DMS79 (cell line): ENCODE data around the gene TTLL3.
"Not testable (repeated sequence)": the region's sequence is repeated elsewhere in the genome, so short reads cannot be mapped to it uniquely, and the experiment has no call there.

Experiments used
- DNase-seq: peaks from one replicate; lab custom pipeline; 2025; lab: John Stamatoyannopoulos, UW

TTLL3 gene

DNA sequence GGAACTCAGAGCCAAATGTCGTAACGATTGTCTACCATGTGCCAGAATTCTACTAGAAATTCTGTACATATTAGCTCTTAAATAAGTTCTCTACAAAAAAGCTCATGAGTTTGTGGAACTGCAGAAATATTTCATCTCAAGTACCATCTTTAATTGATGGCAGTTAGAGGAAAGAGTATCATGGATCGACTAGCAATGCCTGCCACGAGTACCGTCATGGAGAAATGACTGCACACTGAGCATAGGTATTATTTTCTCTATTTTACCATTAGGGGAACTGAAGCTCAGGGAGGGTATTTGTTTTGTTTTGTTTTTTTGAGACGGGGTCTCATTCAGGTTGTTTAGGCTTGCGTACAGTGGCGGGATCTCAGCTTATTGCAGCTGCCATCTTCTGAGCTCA, 31.0 kb downstream of the TTLL3 start:
- no peak for DNase-seq

DNA sequence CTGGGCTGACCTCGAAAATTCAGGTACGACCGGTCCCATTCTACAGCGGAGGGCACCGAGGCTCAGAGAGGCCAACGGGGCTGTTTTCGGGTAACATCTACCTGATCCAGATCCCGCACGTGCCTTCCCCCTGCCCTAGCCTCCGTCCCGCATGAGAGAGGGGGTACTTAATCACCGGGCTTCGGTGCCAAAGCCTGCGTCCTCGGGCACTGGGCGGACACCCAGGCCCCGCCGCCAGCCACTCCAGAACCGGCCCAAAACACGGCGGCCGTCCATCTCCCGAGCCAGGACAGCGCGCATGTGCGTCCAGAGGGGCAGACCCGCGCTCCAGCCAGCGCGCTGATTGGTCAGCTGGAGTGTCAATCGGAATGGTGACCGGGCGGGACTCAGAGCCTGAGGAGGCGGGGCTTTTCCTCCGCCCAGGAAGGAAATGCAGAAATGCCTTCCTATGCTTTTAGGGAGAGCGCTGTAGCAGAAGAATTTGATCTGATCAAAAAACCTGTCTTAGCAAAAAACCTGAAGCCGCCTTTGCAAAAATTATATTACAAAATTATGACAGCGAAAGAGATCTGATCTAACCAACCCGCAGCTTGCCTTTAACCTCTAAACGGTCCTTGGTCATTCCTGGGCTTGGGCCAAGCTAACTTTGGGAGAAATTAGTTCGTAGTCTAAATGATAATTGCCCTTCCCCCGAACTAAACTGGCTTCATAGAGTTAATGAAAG, 33.8 kb downstream of the TTLL3 start, which contains the start of gene RPUSD3:
TSS of gene RPUSD3 (minus strand) at position 294 of the 724 bp plus-strand sequence. CDS start at position 276, 18 bp downstream.
- DNase-seq: peak; percentile 52

DNA sequence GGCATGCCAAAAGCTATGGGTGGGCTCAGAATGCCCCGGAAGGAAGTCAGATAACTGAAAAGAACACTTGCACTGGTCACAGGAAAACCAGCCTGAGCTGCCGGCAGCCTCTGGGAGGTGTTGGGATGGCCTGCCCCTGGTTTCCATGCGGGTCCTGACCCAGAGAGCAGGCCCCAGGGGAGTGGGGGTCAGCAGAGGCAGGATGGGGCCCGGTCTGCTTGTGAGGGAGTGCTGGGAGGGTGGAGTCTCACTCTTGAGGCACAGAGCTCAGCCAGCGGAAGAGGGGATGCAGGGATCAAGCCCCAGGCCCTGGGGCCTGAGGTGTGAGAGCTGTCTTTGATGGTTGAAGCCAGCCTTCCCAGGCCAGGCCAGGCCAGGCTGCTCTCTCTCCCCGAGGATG, 36.2 kb downstream of the TTLL3 start:
- DNase-seq: no peak

DNA sequence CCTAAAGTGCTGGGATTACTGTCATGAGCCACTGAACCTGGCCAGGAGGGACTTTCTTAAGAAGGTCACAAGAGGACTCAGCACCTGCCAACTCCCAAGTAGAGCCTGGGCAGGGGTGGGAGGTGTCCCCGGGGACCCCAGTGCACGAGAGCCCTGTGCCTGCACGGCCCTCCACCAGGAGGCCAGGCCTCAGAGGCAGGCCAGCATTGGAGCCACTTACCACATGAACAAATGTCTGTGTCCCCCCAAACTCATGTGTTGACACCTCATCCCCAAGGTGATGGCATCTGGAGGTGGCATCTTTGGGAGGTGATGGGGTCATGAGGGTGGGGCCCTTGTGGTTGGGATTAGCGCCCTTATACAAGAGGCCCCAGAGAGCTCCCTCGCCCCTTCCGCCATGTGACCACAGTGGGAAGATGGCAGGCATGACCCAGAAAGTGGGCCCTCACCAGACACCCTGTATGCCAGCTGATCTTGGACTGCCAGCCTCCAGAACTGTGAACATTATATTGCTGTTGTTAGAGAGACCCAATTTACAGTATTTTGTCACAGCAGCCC, 36.9 kb downstream of the TTLL3 start:
- no peak for DNase-seq

DNA sequence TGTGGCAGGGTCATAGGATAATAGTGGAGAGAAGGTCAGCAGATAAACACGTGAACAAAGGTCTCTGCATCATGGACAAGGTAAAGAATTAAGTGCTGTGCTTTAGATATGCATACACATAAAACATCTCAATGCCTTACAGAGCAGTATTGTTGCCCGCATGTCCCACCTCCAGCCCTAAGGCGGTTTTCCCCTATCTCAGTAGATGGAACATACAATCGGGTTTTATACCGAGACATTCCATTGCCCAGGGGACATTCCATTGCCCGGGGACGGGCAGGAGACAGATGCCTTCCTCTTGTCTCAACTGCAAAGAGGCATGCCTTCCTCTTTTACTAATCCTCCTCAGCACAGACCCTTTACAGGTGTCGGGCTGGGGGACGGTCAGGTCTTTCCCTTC, 37.8 kb downstream of the TTLL3 start:
- not testable (repeated sequence) for DNase-seq

DNA sequence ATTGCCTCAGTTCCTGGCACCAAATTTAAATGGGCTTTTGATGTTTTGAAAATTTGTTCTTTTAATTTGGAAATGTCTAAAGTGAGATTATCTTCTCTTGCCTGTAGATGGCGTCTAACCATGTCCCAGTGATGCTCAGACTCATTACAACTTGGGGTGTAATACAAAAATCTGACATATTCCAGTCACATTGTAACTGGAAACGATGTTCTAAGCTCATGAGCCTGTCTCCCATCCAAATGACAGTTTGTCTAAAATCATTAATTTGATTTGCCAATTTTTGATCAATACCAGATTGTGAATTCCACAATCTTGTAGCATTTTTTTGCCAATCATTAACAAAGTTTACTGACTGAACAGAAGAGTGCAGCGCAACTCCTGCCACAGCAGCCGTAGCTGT, 38.8 kb downstream of the TTLL3 start:
- DNase-seq: not testable (repeated sequence)

DNA sequence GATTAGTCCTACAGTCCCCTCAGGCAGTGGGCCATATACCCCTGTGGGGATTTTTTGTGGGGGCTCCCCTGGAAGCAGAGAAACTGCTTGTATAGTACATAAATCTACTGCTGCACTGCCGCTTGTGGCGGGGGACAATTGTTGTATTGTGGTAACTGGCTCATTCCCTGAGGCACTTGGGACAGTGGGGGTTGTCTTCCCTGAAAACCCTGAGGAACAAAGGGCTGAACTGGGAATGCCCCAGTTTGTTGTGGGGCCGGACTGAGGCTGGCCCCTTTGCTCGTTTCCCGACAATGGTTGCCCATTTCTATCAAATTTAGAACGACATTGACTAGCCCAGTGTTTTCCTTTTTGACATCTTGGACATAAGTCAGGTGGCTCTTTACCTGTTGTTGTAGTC, 41.3 kb downstream of the TTLL3 start:
- not testable (repeated sequence) for DNase-seq

DNA sequence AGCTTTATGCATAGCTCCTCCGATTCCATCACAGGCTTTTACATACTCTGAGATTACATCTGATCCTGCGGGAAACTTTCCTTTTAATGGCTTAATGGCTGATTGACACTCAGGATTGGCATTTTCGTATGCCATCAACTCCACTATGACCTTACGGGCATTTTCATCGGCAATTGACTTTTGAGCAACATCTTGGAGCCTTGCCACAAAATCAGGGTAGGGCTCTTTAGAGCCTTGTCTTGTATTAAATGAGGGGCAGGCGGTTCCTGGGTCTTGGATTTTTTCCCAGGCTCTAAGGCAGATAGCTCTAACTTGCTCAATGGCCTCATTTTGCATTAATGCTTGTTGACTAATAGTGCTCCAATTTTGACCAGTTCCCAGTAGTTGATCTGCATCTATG, 41.9 kb downstream of the TTLL3 start:
- DNase-seq: not testable (repeated sequence)

DNA sequence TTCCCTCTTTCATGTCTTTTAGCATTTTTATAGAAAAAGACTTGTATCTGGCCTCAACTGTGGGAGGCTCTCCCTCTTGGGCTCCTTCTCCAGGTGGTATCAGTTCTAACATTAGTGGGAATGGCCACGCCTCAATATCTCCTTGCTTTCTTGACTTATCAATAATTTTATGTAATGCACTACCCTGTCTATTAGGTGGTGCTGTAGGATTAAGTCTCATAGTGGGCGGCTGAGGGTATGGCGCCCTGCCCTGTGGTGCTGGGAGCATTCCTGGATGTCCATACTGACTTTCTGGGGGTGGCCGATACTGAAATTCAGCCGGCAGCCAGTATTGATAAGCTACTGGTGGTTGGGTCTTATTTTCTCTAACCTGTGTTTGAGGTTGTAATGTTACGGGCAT, 42.5 kb downstream of the TTLL3 start:
- no peak for DNase-seq

DNA sequence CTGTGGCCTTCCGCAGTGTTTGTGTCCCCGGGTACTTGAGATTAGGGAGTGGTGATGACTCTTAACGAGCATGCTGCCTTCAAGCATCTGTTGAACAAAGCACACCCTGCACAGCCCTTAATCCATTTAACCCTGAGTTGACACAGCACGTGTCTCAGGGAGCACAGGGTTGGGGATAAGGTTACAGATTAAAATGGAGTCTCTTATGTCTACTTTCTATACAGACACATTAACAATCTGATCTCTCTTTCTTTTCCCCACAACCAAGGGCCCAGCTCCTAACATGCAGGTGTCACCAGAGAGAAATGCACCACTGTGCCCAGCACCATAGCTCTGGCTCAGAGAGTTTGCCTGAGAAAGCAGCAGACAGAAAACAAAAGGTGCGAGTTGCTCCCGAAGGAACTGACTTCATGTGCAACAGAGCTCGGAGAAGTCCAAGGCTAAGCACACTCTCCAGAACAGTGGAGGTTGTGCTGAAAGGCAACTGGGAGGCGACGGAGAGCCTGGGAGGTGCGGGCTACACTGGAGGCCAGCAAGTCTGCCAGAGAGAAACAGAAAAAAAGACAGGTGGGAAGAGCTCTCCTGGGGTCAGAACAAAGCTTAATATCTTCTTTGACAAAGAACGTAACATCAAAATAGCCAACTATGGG, 44.4 kb downstream of the TTLL3 start:
- DNase-seq: peak; percentile 3

DNA sequence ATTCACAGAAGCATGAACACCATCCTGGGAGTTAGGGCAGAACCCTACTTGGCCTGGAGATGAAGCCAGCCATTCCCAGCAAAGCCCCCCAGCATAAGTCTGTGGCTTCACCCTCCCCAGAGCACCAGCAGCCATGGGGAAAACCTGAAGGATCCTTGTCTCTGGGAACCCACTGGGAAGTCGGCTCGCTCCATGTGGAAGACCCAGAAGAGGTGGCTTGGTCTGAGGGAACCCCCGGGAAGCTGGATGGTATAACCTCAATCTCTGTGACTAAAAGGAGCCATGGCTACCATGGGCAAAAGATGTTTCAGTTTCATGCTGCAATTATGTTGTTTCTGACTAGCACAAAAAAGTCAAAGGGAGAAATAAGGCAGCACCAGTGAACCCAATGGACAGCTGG, 45.5 kb downstream of the TTLL3 start:
- DNase-seq: no peak

DNA sequence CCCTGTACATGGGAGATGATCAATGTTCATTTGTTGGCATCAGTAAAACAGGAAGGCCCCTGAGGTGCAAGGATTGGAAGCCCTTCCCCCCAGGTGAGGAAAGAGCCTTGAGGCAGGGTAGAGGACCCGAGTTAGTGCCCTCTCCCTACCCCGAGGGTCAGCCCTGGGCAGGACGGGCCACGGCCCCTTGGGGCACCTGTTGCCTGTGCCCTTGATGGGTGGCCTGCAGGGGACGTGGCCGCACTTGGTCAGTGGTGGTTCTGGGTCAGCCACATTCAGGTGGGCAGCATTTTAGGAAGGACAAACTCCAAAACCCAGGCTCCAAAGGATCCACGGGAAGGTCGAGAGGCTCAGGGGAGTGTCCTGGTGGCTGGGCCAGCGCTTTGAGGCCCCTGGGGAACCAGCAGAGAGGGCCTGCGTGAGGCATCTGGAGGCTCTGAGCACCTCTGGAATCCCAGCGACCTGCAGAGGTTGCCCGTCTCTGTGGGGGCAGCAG, 49.5 kb downstream of the TTLL3 start:
- no peak for DNase-seq

DNA sequence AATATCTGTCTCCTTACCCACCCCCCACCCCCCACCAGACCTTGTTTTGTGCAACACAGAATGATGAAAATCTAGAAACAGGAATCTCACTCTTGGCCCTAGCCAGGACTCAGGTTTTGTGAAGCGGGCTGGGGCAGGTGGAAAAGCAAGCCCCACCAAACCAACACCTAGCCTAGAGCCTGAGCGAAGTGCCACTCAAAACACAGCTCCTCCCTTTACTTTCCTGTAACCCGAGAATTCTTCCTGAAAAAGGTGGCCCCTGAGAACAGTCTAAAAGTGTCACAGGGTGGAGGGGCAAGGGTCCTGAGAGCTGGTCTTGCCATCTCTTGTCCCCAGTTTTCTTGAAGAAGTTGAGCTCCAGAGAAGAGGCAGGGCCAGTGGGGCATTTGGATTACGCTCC, 51.1 kb downstream of the TTLL3 start:
- DNase-seq: no peak

DNA sequence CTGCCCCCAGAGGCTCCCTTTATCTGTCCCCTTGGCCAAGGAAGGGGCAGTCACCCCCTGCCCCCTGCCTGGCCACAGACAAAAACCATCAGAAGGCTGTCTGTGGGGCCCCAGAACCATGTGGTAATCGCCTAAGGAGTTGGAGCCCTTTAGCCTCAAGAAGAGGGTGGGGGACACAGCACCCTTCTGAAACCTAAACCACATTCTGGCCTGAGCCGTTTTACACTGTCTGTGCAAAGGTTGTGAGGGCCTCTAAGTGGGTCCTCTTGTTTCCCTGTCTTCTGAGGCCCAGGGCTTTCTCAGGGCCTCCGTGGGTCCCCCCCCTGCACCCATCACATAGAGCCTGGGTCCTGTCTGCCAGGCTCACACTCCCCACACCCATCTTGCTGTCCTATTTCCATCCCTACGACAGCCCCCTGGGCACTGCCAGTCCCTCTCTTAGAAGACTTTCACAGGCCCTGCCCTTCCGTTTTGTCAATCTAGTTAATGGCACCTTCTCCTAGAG, 51.6 kb downstream of the TTLL3 start:
- no peak for DNase-seq

DNA sequence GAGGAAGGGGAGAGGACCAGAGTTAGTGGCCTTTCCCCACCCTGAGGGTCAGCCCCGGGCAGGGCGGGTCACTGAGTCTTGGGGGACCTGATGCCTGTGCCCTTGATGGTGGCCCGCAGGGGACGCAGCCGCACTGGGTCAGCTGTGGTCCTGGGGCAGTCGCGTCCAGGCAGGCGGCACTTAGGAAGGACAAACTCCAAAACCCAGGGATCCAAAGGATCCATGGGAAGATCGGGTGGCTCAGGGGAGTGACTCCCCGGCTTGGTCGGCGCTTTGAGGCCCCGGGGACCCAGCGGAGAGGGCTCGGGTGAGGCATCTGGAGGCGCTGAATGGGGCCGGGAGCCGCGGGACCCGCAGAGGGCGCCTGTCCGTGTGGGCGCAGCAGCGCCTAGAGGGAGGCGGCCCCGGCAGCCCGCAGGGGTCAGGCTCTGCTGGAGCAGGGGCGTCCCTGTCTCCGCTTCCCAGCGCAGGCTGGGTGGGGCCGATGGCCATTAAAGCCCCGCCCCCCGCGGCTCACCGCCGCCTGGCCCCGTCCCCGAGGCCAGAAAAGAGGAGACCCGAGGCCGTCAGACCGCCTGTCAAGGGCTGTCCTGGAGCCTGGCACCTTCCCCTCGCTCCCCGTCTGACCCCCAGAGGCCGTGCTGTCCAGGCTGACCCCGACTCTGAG, 52.5 kb downstream of the TTLL3 start:
- no peak for DNase-seq

DNA sequence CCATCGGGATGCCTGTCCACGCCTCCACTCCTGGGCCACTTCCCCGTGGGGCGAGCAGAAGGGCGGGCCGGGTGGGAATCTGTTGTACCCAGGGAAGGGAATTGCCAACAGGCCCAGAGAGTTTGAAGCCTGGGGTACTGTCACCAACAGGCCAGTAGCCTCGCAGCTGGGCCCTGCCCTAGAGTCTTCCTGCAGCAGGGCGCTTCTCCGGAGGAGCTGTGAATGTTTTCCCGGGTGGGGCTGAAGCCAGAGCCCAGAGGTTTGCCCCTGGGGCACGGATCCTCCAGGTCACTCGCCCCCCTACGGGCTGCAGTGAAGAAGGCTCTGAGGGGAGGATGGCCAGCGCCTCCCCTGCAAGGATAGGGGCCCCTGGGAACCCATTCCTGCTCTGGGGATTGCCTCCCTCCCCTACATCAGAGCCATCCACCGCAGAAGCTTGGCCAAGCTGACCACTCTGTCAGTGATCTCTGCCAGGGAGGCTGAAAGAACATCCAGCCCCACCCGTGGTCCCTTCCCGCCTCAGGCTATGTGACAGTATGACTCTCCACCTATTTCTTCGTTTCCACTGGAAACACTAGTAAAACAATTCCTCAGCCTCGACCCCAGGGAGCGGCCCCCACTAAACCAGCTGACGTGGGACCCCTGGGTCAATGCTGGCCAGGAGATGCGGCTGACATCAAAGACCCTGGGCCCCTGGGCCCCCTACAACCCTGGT, 53.2 kb downstream of the TTLL3 start:
- DNase-seq: no peak

DNA sequence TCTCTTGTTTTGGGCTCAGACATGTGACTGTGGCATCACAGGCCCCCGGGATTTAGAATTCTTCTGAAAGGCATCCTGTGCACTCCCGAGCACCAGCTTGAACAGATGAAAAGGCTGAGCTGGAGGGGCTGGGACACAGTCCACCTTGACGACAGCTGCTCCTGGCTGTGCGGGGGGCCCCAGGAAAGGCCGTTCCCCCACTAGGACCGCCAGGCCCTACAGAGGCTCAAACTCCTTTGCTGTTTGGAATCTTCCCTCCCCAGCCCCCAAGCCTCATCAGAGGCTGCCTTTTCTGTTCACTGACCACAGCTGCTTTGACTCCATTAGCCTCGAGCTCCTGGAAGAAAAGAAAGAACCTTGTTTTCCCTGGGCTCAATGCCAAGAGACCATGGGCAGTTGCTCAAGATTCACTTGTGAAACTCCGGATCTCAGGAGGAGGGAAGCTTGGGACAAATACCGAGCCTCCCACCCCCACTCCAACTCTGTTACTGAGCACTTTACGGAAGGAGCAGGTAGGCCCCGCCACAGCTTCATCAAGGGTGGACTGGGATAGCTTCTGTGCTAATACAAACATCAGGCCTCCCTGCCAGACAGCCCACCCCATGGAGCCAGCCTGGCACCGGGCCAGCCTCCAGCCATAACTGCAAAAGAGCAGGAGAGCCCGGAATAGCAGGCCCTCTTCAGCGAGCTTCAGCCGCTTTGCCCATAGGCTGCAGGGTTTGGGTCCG, 54.3 kb downstream of the TTLL3 start:
- peak; percentile 73 for DNase-seq

DNA sequence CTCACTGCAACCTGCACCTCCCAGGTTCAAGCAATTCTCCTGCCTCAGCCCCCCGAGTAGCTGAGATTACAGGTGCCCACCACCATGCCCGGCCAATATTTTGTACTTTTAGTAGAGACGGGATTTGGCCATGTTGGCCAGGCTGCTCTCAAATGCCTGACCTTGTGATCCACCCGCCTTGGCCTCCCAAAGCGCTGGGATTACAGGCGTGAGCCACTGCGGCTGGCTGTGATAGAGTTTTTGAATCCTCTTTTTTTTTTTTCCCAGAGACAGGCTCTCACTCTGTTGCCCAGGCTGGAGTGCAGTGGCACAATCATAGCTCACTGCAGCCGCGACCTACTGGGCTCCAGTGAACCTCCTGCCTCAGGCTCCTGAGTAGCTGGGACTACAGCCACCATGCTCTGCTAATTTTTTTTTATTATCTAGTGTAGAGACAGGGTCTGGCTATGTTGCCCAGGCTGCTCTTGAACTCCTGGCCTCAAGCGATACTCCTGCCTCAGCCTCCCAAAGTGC, 55.1 kb downstream of the TTLL3 start:
- DNase-seq: not testable (repeated sequence)

DNA sequence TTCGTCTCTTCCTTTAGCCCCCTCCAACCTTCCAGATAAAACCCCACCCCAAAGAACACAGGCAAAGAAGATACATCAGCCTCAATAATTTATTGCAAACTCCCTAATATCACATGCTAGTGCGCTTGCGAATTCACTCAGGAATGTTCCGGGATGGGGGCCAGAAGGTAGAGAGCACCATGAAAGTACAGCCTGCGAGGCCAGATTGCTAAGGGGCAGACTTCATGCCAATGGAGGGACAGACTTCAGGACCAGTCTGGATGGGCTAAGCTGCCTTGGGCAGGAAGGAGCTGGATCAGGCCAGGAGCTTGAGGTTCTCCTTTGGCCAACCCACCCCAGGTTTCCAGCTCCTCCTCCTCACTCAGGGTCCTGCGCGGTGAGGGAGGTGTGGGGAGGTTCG, 56.6 kb downstream of the TTLL3 start:
- no peak for DNase-seq

DNA sequence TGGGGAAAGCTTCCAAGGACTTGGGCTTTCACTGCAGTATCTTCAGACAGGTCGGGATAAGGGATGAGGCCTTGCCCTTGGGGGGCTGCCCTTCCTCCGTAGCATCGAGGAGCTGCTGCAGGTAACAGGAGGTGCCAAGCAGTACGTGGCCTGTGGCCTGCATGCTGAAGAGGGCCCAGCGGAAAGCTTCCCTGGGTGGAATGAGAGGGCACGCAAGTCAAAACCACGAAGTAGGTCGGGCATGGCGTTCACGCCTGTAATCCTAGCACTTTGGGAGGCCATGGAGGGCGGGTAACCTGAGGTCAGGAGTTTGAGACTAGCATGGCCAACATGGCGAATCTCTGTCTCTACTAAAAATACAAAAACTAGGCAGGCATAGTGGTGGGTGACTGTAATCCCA, 57.0 kb downstream of the TTLL3 start:
- no peak for DNase-seq

DNA sequence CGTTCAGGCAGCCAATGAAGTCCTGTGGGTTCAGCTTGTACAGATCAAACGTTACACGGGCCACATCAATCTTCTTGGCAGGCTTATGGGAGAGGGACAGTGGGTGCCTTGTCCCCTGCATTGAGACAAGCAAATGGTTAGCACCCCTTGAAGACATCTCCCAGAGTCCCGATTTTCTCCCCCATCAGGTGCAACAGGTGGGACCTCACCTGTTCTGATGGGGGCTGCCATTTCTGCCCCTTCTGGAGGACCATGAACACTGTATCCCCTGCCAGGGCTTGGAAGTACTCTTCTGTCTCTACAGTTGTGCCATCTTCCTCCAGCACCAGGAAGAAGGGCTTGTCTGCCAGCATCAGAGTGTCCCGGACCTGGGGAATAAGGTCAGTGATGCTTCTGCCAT, 59.9 kb downstream of the TTLL3 start:
- no peak for DNase-seq
